GM12874 (cell line): ENCODE data around the gene MED13L.

ENCODE experiments used
- CTCF ChIP-seq: IDR thresholded peaks from 2 replicates; pipeline ENCODE4 v1.5.1; 2011; ENCODE audit warnings: low read depth, mild to moderate bottlenecking, control low read depth, low read length, moderate library complexity; ENCODE audit not compliant: insufficient read depth

MED13L gene

GRCh38 chr12:115960868-115961802 is 316.4 kb downstream of the MED13L start:
- TF ChIP-seq CTCF, result no peak

- no peak for TF ChIP-seq CTCF
Measured at GRCh38 chr12:115957686-115958290, 319.7 kb downstream of the MED13L start.

- no peak for TF ChIP-seq CTCF
Measured at GRCh38 chr12:115956659-115957058, 320.8 kb downstream of the MED13L start.

GRCh38 chr12:115956236-115956635 is 321.3 kb downstream of the MED13L start:
- TF ChIP-seq CTCF, result no peak

- TF ChIP-seq CTCF, result no peak
Measured at GRCh38 chr12:115953450-115953849, 324.0 kb downstream of the MED13L start.

GRCh38 chr12:115953031-115953430 is 324.5 kb downstream of the MED13L start:
- TF ChIP-seq CTCF, result no peak

GRCh38 chr12:115950959-115951358 is 326.5 kb downstream of the MED13L start:
- TF ChIP-seq CTCF, result no peak
